Measurements from ENCODE around the gene BRMS1. TPM values are rescaled to one million over a fixed set of nuclear protein-coding genes. Genes with fewer than 3 reads are reported as not detected.

The BRMS1 gene
- polyA plus RNA-seq, 1 donor (not counting 4 experiments of a cell fraction or from before 2014, with no cell fraction given) = 61.4 TPM

DNA sequence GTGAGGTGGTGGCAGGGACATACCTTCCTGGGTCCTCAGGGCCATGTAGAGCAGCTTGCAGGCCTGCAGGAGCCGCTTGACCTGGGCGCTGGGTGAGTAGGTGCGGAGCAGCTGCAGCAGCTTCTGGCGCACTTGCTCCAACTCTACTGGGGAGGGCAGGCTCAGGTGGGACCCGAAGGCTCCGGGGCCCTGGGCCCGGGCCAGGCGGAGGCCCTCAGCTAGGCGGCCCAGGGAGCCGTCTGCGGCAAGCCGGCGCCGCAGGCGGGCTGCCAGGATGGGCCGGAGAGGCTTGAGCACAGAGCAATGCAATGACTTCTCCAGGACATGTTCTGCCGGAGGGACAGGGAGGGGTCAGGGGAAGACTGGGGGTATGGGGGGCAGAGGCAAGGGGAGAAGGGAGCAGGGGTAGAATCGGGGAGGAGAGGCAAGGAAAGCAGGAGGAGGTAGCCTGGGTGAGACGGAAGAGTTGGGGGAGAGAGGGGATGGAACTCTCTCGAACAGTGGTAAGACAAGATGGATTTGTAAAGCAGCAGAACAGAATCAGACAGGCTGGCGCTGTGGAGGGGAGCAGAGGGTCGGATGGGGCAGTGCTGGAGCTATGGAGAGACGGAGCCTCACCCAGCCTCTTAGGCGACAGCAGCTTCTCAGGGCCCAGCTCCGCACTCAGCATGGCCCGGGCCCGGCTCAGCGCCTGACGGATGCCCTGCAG, 10.9 kb downstream of the BRMS1 start:
- Histone ChIP-seq H3K9ac (ENCODE audit: control insufficient read depth, extremely low read depth, insufficient read depth, low read length) (no peak overlapping the region), H3K4me2 (ENCODE audit: control insufficient read depth, extremely low read depth, insufficient read depth, low read depth, low read length) (peak overlapping the region; percentile 95), H3K36me3 (ENCODE audit: control insufficient read depth in 2 of 2, extremely low read depth in 1 of 2, insufficient read depth in 2 of 2, low read length in 2 of 2) (peaks cover 23 to 45% of the 10 kb centered on the region in 2 experiments), H3K9me1 (ENCODE audit: control insufficient read depth, extremely low read depth, insufficient read depth, low read length) (peaks cover 6% of the 10 kb centered on the region), H2AFZ (ENCODE audit: control insufficient read depth, low read length) (no peak overlapping the region), H3K79me2 (ENCODE audit: control insufficient read depth, insufficient read depth, low read length) (peaks cover 22% of the 10 kb centered on the region), H4K20me1 (ENCODE audit: control insufficient read depth, extremely low read depth, insufficient read depth, low read length) (peaks cover 3% of the 10 kb centered on the region), H3K4me3 (ENCODE audit: control insufficient read depth in 2 of 3, extremely low read depth in 1 of 3, insufficient read depth in 2 of 3, low read depth in 1 of 3, low read length in 3 of 3) (peak overlapping the region; percentile 32 to 60 (median 51)), H3K9me3 (ENCODE audit: control insufficient read depth, low read depth, low read length) (no peaks in the 10 kb centered on the region), H3K27ac (ENCODE audit: control insufficient read depth, insufficient read depth, low read length) (no peak overlapping the region), H3K27me3 (ENCODE audit: control insufficient read depth, extremely low read depth, insufficient read depth, low read length) (no peaks in the 10 kb centered on the region), H3K4me1 (ENCODE audit: control insufficient read depth, extremely low read depth, insufficient read depth, low read length) (peaks cover 42% of the 10 kb centered on the region)
- DNase-seq (ENCODE audit: low read depth, low spot score) (no peak), FAIRE-seq (no peak)
- TF ChIP-seq EZH2 (IDR thresholded peaks at IDR 0.05; ENCODE audit: low read length) = no peak
- TF ChIP-seq, protein P1, sequence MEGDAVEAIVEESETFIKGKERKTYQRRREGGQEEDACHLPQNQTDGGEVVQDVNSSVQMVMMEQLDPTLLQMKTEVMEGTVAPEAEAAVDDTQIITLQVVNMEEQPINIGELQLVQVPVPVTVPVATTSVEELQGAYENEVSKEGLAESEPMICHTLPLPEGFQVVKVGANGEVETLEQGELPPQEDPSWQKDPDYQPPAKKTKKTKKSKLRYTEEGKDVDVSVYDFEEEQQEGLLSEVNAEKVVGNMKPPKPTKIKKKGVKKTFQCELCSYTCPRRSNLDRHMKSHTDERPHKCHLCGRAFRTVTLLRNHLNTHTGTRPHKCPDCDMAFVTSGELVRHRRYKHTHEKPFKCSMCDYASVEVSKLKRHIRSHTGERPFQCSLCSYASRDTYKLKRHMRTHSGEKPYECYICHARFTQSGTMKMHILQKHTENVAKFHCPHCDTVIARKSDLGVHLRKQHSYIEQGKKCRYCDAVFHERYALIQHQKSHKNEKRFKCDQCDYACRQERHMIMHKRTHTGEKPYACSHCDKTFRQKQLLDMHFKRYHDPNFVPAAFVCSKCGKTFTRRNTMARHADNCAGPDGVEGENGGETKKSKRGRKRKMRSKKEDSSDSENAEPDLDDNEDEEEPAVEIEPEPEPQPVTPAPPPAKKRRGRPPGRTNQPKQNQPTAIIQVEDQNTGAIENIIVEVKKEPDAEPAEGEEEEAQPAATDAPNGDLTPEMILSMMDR (optimal IDR thresholded peaks at IDR 0.05 in 1 of 3, IDR thresholded peaks at IDR 0.05 in 1 of 3, conservative IDR thresholded peaks at IDR 0.05 in 1 of 3; ENCODE audit: extremely low read depth in 1 of 3, insufficient read depth in 2 of 3, low read length in 3 of 3) = no peak
- dilution Hi-C loops (cut with MboI; ENCODE audit: extremely low pct_ligation_motif_present, low sequenced_read_pairs) = no loop called here

GRCh38 chr11:66333220-66333877, 11.6 kb downstream of the BRMS1 start:
- Histone ChIP-seq H3K79me2 (ENCODE audit: control insufficient read depth, insufficient read depth, low read length) (peaks cover 22% of the 10 kb centered on the region), H2AFZ (ENCODE audit: control insufficient read depth, low read length) (no peak overlapping the region), H3K4me1 (ENCODE audit: control insufficient read depth, extremely low read depth, insufficient read depth, low read length) (peaks cover 40% of the 10 kb centered on the region), H3K27ac (ENCODE audit: control insufficient read depth, insufficient read depth, low read length) (no peak overlapping the region), H3K4me2 (ENCODE audit: control insufficient read depth, extremely low read depth, insufficient read depth, low read depth, low read length) (peak overlapping the region; percentile 32), H3K9ac (ENCODE audit: control insufficient read depth, extremely low read depth, insufficient read depth, low read length) (no peak overlapping the region), H3K36me3 (ENCODE audit: control insufficient read depth in 2 of 2, extremely low read depth in 1 of 2, insufficient read depth in 2 of 2, low read length in 2 of 2) (peaks cover 23 to 38% of the 10 kb centered on the region in 2 experiments), H3K9me1 (ENCODE audit: control insufficient read depth, extremely low read depth, insufficient read depth, low read length) (peaks cover 3% of the 10 kb centered on the region), H3K27me3 (ENCODE audit: control insufficient read depth, extremely low read depth, insufficient read depth, low read length) (no peaks in the 10 kb centered on the region), H3K9me3 (ENCODE audit: control insufficient read depth, low read depth, low read length) (no peaks in the 10 kb centered on the region), H4K20me1 (ENCODE audit: control insufficient read depth, extremely low read depth, insufficient read depth, low read length) (peaks cover 3% of the 10 kb centered on the region), H3K4me3 (ENCODE audit: control insufficient read depth in 2 of 3, extremely low read depth in 1 of 3, insufficient read depth in 2 of 3, low read depth in 1 of 3, low read length in 3 of 3) (peak overlapping the region in 1 of 3 experiments; percentile 60)
- dilution Hi-C loops (cut with MboI; ENCODE audit: extremely low pct_ligation_motif_present, low sequenced_read_pairs) = no loop called here
- TF ChIP-seq, protein P1 (optimal IDR thresholded peaks at IDR 0.05 in 1 of 3, IDR thresholded peaks at IDR 0.05 in 1 of 3, conservative IDR thresholded peaks at IDR 0.05 in 1 of 3; ENCODE audit: extremely low read depth in 1 of 3, insufficient read depth in 2 of 3, low read length in 3 of 3) = no peak
- TF ChIP-seq EZH2 (IDR thresholded peaks at IDR 0.05; ENCODE audit: low read length) = no peak
- FAIRE-seq (no peak), DNase-seq (ENCODE audit: low read depth, low spot score) (no peak)
